ENCODE results near the gene MYO5B. TPM values are rescaled to one million over a fixed set of nuclear protein-coding genes. Genes with fewer than 3 reads are reported as not detected.

The MYO5B gene
- polyA plus RNA-seq, 1 of the 3 experiments (the other 2 are of a cell fraction), result 1.3 TPM

DNA sequence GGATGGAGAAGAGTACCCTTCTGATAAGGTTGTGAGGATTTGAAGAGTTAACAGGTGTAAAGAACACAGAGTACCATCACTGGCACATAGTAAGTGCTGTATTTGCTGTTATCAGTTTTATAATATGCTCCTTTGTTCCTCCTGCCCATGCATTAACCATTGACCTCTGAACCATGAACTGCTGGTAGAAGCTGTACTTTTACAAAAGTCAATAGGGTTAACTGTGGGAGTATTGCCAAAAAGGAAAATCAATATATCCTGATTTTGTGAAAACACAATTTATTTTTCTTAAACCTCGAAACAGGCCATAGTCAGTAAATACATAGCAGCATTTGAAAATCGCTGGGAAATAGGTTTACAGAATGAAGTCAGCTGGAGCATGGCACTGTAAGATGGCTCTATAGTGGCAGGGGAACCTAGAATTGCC is 362.7 kb downstream of the MYO5B start:
- H3K9me2 ChIP-seq, result no peaks in the 10 kb centered on the region
- POLR2A ChIA-PET, result no interaction called here
- H3K27ac ChIP-seq (ENCODE audit: low read depth in 2 of 2, low read length in 1 of 2), result no peak overlapping the region
- no peaks in the 10 kb centered on the region for H3K27me3 ChIP-seq (ENCODE audit: insufficient read depth)
- TF ChIP-seq SIN3A (IDR thresholded peaks at IDR 0.05; ENCODE audit: borderline replicate concordance, low read depth, low read length) (no peak), TCF12 (IDR thresholded peaks at IDR 0.05) (no peak), NFIC (IDR thresholded peaks at IDR 0.05; ENCODE audit: borderline replicate concordance) (no peak), TEAD4 (IDR thresholded peaks at IDR 0.05; ENCODE audit: borderline replicate concordance, insufficient read depth) (no peak)
- TF ChIP-seq, protein P1, sequence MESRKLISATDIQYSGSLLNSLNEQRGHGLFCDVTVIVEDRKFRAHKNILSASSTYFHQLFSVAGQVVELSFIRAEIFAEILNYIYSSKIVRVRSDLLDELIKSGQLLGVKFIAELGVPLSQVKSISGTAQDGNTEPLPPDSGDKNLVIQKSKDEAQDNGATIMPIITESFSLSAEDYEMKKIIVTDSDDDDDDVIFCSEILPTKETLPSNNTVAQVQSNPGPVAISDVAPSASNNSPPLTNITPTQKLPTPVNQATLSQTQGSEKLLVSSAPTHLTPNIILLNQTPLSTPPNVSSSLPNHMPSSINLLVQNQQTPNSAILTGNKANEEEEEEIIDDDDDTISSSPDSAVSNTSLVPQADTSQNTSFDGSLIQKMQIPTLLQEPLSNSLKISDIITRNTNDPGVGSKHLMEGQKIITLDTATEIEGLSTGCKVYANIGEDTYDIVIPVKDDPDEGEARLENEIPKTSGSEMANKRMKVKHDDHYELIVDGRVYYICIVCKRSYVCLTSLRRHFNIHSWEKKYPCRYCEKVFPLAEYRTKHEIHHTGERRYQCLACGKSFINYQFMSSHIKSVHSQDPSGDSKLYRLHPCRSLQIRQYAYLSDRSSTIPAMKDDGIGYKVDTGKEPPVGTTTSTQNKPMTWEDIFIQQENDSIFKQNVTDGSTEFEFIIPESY (IDR thresholded peaks at IDR 0.05; ENCODE audit: borderline replicate concordance, low read depth), result no peak
- TF ChIP-seq, protein P2, sequence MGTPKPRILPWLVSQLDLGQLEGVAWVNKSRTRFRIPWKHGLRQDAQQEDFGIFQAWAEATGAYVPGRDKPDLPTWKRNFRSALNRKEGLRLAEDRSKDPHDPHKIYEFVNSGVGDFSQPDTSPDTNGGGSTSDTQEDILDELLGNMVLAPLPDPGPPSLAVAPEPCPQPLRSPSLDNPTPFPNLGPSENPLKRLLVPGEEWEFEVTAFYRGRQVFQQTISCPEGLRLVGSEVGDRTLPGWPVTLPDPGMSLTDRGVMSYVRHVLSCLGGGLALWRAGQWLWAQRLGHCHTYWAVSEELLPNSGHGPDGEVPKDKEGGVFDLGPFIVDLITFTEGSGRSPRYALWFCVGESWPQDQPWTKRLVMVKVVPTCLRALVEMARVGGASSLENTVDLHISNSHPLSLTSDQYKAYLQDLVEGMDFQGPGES (IDR thresholded peaks at IDR 0.05; ENCODE audit: low read depth, low read length), result no peak
- no peak for DNase-seq
- no peak overlapping the region for H3K4me2 ChIP-seq
- no peaks in the 10 kb centered on the region for H3F3A ChIP-seq (replicated peaks; ENCODE audit: insufficient read depth)
- no peaks in the 10 kb centered on the region for H4K20me1 ChIP-seq (ENCODE audit: insufficient read depth)
- H3K79me2 ChIP-seq (ENCODE audit: insufficient read depth), result no peaks in the 10 kb centered on the region
- no peaks in the 10 kb centered on the region for H3K9me3 ChIP-seq
- CTCF ChIA-PET, result interaction anchor here (0.7 kb wide), 1 partner anchor 321 kb away, joined by 3 read pairs; no protein-coding TSS in a partner anchor
- H2AFZ ChIP-seq (ENCODE audit: low read depth), result no peak overlapping the region
- H3K9ac ChIP-seq, result no peak overlapping the region
- no peaks in the 10 kb centered on the region for H3K4me1 ChIP-seq (ENCODE audit: control insufficient read depth in 1 of 2, insufficient read depth in 2 of 2, low read depth in 1 of 2, low read length in 1 of 2)
- H3K4me3 ChIP-seq (ENCODE audit: low read depth in 2 of 2, low read length in 1 of 2), result no peak overlapping the region
- H3K36me3 ChIP-seq (replicated peaks in 1 of 2; ENCODE audit: control insufficient read depth in 1 of 2, insufficient read depth in 2 of 2, low read length in 1 of 2), result peaks cover 0 to 11% of the 10 kb centered on the region in 2 experiments
- WGBS (ENCODE audit: low lambda C conversion rate), result 53% methylated on average over 2 of the region's 2 CpGs

DNA sequence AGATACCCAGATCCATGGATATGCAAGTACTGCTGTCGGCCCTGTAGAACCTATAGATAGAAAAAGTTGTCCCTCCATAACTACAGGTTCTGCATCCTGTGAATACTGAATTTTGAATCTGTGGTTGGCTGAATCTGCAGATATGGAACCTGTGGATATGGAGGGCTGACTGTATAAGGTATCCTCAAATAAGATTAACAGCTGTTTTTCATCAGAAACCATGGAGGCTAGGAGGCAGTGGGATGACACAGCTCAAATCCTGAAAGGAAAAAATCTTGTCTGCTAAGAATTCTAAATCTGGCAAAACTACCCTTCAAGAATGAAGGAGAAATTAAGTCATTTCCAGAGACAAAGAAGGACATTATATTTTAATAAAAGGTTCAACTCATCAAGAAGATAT is 367.0 kb downstream of the MYO5B start:
- H4K20me1 ChIP-seq (ENCODE audit: insufficient read depth), result no peaks in the 10 kb centered on the region
- CTCF ChIA-PET, result interaction anchor here (1.6 kb wide), 1 partner anchor 17 kb away, joined by 4 read pairs; no protein-coding TSS in a partner anchor
- no peak overlapping the region for H3K9ac ChIP-seq
- WGBS (ENCODE audit: low lambda C conversion rate), result 91% methylated on average over 1 of the region's 1 CpG
- H3K27ac ChIP-seq (ENCODE audit: low read depth in 2 of 2, low read length in 1 of 2), result no peak overlapping the region
- no peak overlapping the region for H2AFZ ChIP-seq (ENCODE audit: low read depth)
- no peak overlapping the region for H3K4me2 ChIP-seq
- POLR2A ChIA-PET, result no interaction called here
- H3K4me3 ChIP-seq (ENCODE audit: low read depth in 2 of 2, low read length in 1 of 2), result no peak overlapping the region; a peak in 1 of 4 replicates
- peaks cover 3% of the 10 kb centered on the region for H3F3A ChIP-seq (replicated peaks; ENCODE audit: insufficient read depth)
- no peaks in the 10 kb centered on the region for H3K9me2 ChIP-seq
- no peak for TF ChIP-seq FOXJ3 (CRISPR knock-in tag; IDR thresholded peaks at IDR 0.05)
- no peaks in the 10 kb centered on the region for H3K9me3 ChIP-seq
- no peaks in the 10 kb centered on the region for H3K79me2 ChIP-seq (ENCODE audit: insufficient read depth)
- no peaks in the 10 kb centered on the region for H3K27me3 ChIP-seq (ENCODE audit: insufficient read depth)
- H3K36me3 ChIP-seq (replicated peaks in 1 of 2; ENCODE audit: control insufficient read depth in 1 of 2, insufficient read depth in 2 of 2, low read length in 1 of 2), result peaks cover 0 to 20% of the 10 kb centered on the region in 2 experiments
- no peaks in the 10 kb centered on the region for H3K4me1 ChIP-seq (ENCODE audit: control insufficient read depth in 1 of 2, insufficient read depth in 2 of 2, low read depth in 1 of 2, low read length in 1 of 2)
- no peak for DNase-seq

Measured in SK-N-SH (cell line).